GM12891 (cell line): ENCODE results near the gene RNFT2.

ENCODE experiments used
- POLR2AphosphoS5 ChIP-seq: IDR thresholded peaks from 2 replicates; pipeline ENCODE4 v1.6.1; 2011; ENCODE audit warnings: low read depth, low read length, control low read depth
- TAF1 ChIP-seq: IDR thresholded peaks from 2 replicates; pipeline ENCODE4 v1.6.1; 2011; ENCODE audit warnings: low read depth, low read length, control low read depth

DNA sequence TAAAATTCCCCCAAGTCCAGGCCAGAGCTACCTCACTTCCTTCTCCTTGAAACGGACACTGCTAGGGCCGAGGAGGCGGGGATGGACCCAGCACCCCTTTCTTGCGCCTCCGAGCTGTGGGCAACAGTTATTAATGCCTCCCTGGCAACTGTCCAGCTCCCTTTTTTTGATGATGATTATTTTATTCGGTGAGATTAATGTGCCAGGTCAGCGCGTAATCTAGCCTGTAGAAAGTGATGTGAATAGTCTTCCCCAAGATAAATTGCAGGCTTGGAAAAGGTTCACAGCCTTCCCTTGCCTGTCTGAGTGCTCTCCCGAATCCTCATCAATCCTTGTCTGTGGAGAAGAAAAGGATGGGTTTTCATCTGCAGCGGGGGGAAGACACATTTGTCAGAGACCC, 54.3 kb downstream of the RNFT2 start:
- TF ChIP-seq TAF1 (no peak), POLR2AphosphoS5 (no peak)
